WERI-Rb-1 (cell line): ENCODE results near the gene SMIM20.

Experiments used
- DNase-seq: peaks from one replicate; pipeline ENCODE4 v3.0.0-alpha.2; 2020
- H3K27ac ChIP-seq: fragments of 250-450 bp; sonication (Bioruptor Pico); 2 replicates; pipeline ENCODE4 v1.5.1; 2020; ENCODE audit warnings: mild to moderate bottlenecking, moderate library complexity
- H3K27me3 ChIP-seq: fragments of 250-450 bp; sonication (Bioruptor Pico); 2 replicates; pipeline ENCODE4 v1.5.1; 2021; ENCODE audit warnings: mild to moderate bottlenecking, low read depth, moderate library complexity; ENCODE audit not compliant: insufficient read depth, severe bottlenecking
- H3K36me3 ChIP-seq: fragments of 250-450 bp; sonication (Bioruptor Pico); 2 replicates; pipeline ENCODE4 v1.5.1; 2020; ENCODE audit warnings: mild to moderate bottlenecking, moderate library complexity
- H3K4me3 ChIP-seq: 2 replicates; pipeline ENCODE4 v1.5.1; 2011; ENCODE audit warnings: low read depth, mild to moderate bottlenecking, control low read depth, low read length
- H3K9me3 ChIP-seq: fragments of 250-450 bp; sonication (Bioruptor Pico); 2 replicates; pipeline ENCODE4 v1.5.1; 2021; ENCODE audit warnings: mild to moderate bottlenecking, moderate library complexity; ENCODE audit not compliant: severe bottlenecking
- CTCF ChIP-seq: IDR thresholded peaks from 2 replicates; pipeline ENCODE4 v1.5.1; 2011; ENCODE audit warnings: low read depth, mild to moderate bottlenecking, control low read depth, inconsistent platforms, low read length

Gene SMIM20

GRCh38 chr4:25937801-25938200 is 23.8 kb downstream of the SMIM20 start:
- peaks cover 2% of the 10 kb centered on the region for H3K9me3 ChIP-seq
- DNase-seq, result no peak
- no peaks in the 10 kb centered on the region for H3K36me3 ChIP-seq
- TF ChIP-seq CTCF, result no peak
- H3K4me3 ChIP-seq, result no peak overlapping the region
- no peak overlapping the region for H3K27ac ChIP-seq
- no peaks in the 10 kb centered on the region for H3K27me3 ChIP-seq

- DNase-seq, result no peak
- no peak overlapping the region for H3K27ac ChIP-seq
- TF ChIP-seq CTCF, result no peak
- no peaks in the 10 kb centered on the region for H3K36me3 ChIP-seq
- peaks cover 2% of the 10 kb centered on the region for H3K9me3 ChIP-seq
- no peaks in the 10 kb centered on the region for H3K27me3 ChIP-seq
- no peak overlapping the region for H3K4me3 ChIP-seq
Observed at GRCh38 chr4:25938366-25938765, 24.3 kb downstream of the SMIM20 start.

- H3K9me3 ChIP-seq, result peaks cover 2% of the 10 kb centered on the region
- TF ChIP-seq CTCF, result no peak
- H3K36me3 ChIP-seq, result no peaks in the 10 kb centered on the region
- no peak overlapping the region for H3K27ac ChIP-seq
- DNase-seq, result no peak
- H3K4me3 ChIP-seq, result no peak overlapping the region
- H3K27me3 ChIP-seq, result no peaks in the 10 kb centered on the region
Observed at GRCh38 chr4:25938787-25939186, 24.8 kb downstream of the SMIM20 start.

- H3K9me3 ChIP-seq, result peaks cover 2% of the 10 kb centered on the region
- no peak for DNase-seq
- TF ChIP-seq CTCF, result no peak
- H3K27me3 ChIP-seq, result no peaks in the 10 kb centered on the region
- H3K36me3 ChIP-seq, result no peaks in the 10 kb centered on the region
- H3K4me3 ChIP-seq, result no peak overlapping the region
- H3K27ac ChIP-seq, result no peak overlapping the region
Observed at GRCh38 chr4:25939330-25939729, 25.3 kb downstream of the SMIM20 start.

- H3K36me3 ChIP-seq, result no peaks in the 10 kb centered on the region
- H3K4me3 ChIP-seq, result no peak overlapping the region
- no peak for TF ChIP-seq CTCF
- DNase-seq, result no peak
- H3K27ac ChIP-seq, result no peak overlapping the region
- H3K27me3 ChIP-seq, result no peaks in the 10 kb centered on the region
- H3K9me3 ChIP-seq, result peaks cover 2% of the 10 kb centered on the region
Observed at GRCh38 chr4:25941457-25942221, 27.6 kb downstream of the SMIM20 start.

- no peak for TF ChIP-seq CTCF
- H3K36me3 ChIP-seq, result no peaks in the 10 kb centered on the region
Observed at GRCh38 chr4:25943312-25943711, 29.3 kb downstream of the SMIM20 start.

More at GRCh38 chr4:25943312-25943711, 29.3 kb downstream of the SMIM20 start:
- H3K9me3 ChIP-seq, result peaks cover 2% of the 10 kb centered on the region
- H3K4me3 ChIP-seq, result no peak overlapping the region
- H3K27me3 ChIP-seq, result no peaks in the 10 kb centered on the region
- DNase-seq, result no peak
- H3K27ac ChIP-seq, result no peak overlapping the region
